Activated naive CD4-positive, alpha-beta T cell treated with anti-CD3 and anti-CD28 coated beads, Interleukin-2, amount 50 U/mL, for 16 hours (primary cell): ENCODE results near the gene ASGR1.
"Not testable (repeated sequence)": the region's sequence is repeated elsewhere in the genome, so short reads cannot be mapped to it uniquely, and the experiment has no call there.

Experiments used
- DNase-seq: peaks from one replicate; pipeline ENCODE4 v3.0.0-alpha.2; 2020

The ASGR1 gene

GRCh38 chr17:7184647-7185046 is 5.5 kb upstream of the ASGR1 start:
- no peak for DNase-seq

- DNase-seq = no peak
These were observed 4.9 kb upstream of the ASGR1 start for GRCh38 chr17:7184091-7184488.

GRCh38 chr17:7183433-7184090 is 4.4 kb upstream of the ASGR1 start:
- DNase-seq = no peak

- not testable (repeated sequence) for DNase-seq
These were observed 2.9 kb upstream of the ASGR1 start for GRCh38 chr17:7182101-7182500.

GRCh38 chr17:7178973-7179316 is 225 bp downstream of the ASGR1 start:
- DNase-seq = no peak

- no peak for DNase-seq
These were observed 1.2 kb downstream of the ASGR1 start for GRCh38 chr17:7177954-7178477.

GRCh38 chr17:7177191-7177953 is 1.8 kb downstream of the ASGR1 start:
- peak; percentile 67 for DNase-seq

- DNase-seq = no peak
These were observed 2.4 kb downstream of the ASGR1 start for GRCh38 chr17:7176841-7177190.

- DNase-seq = no peak
These were observed 2.9 kb downstream of the ASGR1 start for GRCh38 chr17:7176107-7176840.

- DNase-seq = no peak
These were observed 3.8 kb downstream of the ASGR1 start for GRCh38 chr17:7175330-7175733.

- no peak for DNase-seq
These were observed 4.4 kb downstream of the ASGR1 start for GRCh38 chr17:7174603-7175326.

- DNase-seq = peak; percentile 58
These were observed 5.2 kb downstream of the ASGR1 start for GRCh38 chr17:7173687-7174602.

GRCh38 chr17:7172522-7173191 is 6.5 kb downstream of the ASGR1 start:
- DNase-seq = not testable (repeated sequence)

- not testable (repeated sequence) for DNase-seq
These were observed 9.6 kb downstream of the ASGR1 start for GRCh38 chr17:7169565-7169908.

GRCh38 chr17:7168841-7169564 is 10.2 kb downstream of the ASGR1 start:
- DNase-seq = not testable (repeated sequence)

- no peak for DNase-seq
These were observed 11.3 kb downstream of the ASGR1 start for GRCh38 chr17:7167832-7168231.

GRCh38 chr17:7166873-7167272 is 12.3 kb downstream of the ASGR1 start:
- DNase-seq = no peak

GRCh38 chr17:7159571-7159970 is 19.6 kb downstream of the ASGR1 start:
- DNase-seq = not testable (repeated sequence)

GRCh38 chr17:7158424-7158823 is 20.7 kb downstream of the ASGR1 start:
- DNase-seq = not testable (repeated sequence)

GRCh38 chr17:7156342-7156940 is 22.7 kb downstream of the ASGR1 start:
- no peak for DNase-seq
